Measurements from ENCODE around the gene ACSL3.

DNA sequence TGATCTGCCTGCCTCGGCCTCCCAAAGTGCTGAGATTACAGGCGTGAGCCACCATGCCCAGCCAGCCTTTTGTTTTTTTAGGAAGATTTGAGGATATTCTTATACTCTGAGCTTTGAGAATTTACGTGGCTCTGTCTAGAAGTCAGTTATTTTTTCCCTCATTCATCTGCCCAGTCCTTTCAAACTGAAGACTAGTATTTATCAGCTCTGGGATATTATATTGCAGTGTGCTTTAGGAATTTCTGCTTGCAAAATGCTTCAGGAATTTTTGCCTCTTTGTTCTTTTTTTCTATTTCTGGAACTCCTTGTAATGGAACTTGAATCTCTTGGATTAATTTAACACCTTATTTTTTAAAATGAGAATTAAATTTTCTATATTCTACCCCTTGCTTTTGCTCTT is 22.6 kb downstream of the ACSL3 start:
- TF ChIP-seq, protein P1, sequence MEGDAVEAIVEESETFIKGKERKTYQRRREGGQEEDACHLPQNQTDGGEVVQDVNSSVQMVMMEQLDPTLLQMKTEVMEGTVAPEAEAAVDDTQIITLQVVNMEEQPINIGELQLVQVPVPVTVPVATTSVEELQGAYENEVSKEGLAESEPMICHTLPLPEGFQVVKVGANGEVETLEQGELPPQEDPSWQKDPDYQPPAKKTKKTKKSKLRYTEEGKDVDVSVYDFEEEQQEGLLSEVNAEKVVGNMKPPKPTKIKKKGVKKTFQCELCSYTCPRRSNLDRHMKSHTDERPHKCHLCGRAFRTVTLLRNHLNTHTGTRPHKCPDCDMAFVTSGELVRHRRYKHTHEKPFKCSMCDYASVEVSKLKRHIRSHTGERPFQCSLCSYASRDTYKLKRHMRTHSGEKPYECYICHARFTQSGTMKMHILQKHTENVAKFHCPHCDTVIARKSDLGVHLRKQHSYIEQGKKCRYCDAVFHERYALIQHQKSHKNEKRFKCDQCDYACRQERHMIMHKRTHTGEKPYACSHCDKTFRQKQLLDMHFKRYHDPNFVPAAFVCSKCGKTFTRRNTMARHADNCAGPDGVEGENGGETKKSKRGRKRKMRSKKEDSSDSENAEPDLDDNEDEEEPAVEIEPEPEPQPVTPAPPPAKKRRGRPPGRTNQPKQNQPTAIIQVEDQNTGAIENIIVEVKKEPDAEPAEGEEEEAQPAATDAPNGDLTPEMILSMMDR (IDR thresholded peaks at IDR 0.05; ENCODE audit: low read length): no peak
- TF ChIP-seq EZH2 (optimal IDR thresholded peaks at IDR 0.05; ENCODE audit: low read depth, low read length) (no peak), EZH2phosphoT487 (IDR thresholded peaks at IDR 0.05; ENCODE audit: low read length) (no peak)

Data from MM.1S (cell line).